HG02943 (cell line): Measurements from ENCODE around the gene EMILIN2.

Source experiments
- ATAC-seq: cut with Tn5 transposase; IDR thresholded peaks from one replicate; pipeline ENCODE4 v1.9.1; 2021; ENCODE audit warnings: mild to moderate bottlenecking, low read depth, moderate library complexity; ENCODE audit not compliant: unreplicated experiment

The EMILIN2 gene

DNA sequence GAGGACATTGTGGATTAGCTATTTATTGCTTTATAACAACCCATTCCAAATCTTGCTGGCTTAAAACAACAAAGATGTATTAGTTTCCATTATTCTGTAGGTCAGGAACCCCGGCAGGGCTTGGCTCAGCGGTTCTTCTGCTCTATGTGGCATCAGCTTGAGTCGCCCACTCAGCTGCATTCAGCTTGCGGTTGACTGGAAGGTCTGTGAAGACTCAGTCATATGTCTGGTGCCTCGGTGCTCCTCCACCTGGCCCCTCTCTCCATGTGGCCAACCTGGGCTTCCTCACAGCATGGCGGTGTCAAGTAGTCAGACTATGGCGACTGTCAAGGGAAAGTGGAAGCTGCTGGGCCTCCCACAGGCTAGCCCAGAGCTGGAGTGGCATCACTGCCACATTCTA, 48.6 kb downstream of the EMILIN2 start:
- ATAC-seq = no peak

DNA sequence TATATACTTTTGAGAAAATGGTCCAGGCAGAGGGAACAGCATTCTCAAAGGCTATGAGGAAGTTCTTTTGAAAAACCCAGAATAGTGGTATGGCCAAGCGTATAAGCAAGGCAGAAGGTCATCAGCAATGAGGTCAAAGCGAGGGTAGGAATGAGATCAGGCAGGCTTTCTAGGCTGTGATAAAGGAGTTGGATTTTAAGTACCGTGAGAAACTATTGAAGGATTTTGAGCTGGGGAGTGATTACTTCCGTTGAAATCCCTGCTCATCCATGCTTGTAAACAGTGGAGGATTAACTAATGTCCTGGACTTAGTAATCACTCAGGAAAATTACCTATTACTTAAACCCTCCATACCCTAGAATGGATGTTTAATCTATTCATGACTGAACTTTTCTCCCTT, 50.2 kb downstream of the EMILIN2 start:
- ATAC-seq = no peak

DNA sequence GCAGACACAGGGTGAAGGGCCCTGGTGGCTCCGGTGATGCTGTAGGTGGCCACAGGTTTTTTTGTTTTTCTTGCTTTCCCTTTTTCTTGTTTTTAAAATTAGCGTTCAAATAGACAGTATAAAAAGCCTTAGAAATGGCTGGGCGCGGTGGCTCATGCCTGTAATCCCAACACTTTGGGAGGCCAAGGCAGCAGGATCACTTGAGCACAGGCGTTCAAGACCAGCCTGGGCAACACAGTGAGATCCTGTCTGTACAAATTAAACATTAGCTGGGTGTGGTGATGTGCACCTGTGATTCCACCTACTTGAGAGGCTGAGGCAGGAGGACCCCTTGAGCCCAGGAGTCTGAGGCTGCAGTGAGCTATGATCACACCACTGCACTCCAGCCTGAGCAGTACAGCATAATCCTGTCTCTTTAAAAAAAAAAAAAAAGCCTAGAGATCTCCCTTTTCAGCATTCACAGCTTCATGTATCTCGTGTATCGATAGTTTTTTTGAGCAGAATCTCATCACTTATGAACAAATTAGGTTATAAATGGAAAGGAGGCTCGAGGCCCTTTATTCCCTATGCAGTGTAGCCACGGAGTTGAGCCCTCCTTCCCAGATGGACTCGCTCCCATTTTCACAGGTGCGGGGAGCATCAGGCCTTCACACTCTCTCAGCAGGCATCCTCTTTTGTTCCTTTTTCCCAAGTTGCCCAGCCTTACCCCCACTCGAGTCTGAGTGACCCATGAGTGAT, 50.8 kb downstream of the EMILIN2 start:
- ATAC-seq = no peak

DNA sequence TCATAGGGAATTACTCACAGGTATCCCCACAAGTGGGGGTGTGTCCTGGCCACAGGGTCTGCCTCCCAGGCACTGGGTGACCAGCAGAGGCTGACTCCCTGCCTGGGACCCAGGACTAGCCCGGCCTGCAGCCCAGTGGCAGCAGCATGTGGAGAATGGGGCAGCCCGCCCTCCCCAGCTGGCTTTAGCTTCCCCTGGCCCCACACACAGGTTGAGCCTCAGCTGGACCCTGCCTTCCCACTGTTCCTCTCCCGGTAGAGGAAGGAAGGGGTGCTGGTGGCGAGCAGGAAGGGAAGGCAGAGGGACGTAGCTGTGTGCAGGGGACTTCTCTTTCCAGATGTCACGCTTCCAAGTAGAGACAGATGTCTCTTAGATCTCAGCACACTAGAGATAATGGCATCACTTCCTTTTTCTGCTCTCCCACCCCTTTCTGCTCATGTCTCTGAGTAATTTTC, 51.4 kb downstream of the EMILIN2 start:
- ATAC-seq = no peak

DNA sequence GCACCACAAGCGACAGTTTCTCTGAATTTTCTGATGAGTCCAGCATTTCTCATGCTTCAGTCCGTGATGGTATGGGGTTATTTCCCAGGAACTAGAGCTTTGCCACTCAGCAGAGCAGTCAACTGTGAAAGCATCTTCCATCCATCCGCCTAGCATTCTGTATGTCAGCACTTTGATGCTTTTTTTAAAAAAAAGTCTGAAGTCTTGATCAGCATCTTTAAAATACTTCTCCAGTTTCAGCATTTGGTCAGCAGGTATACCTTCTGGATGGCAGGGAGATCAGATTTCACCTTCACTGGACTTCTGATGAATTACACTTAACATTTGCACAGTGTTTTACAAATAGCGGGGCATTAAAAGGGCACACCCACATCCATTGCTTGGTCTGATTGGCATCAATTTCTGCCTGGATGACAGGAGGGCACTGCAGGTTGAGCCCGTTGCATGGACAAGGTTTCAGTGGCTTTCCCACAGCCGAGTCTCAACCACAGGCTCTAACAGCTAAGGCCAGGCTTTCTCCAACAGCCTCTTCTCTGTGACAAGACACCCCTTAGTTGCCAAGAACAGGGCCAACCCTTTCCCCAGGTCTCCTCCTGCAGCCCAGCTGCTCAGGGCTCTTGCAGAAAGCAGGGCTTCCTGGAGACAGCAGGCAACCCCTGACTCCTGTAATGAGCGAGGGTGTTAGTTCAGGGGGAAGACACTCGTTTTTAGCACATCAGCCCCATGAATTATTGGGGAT, 54.0 kb downstream of the EMILIN2 start:
- no peak for ATAC-seq

DNA sequence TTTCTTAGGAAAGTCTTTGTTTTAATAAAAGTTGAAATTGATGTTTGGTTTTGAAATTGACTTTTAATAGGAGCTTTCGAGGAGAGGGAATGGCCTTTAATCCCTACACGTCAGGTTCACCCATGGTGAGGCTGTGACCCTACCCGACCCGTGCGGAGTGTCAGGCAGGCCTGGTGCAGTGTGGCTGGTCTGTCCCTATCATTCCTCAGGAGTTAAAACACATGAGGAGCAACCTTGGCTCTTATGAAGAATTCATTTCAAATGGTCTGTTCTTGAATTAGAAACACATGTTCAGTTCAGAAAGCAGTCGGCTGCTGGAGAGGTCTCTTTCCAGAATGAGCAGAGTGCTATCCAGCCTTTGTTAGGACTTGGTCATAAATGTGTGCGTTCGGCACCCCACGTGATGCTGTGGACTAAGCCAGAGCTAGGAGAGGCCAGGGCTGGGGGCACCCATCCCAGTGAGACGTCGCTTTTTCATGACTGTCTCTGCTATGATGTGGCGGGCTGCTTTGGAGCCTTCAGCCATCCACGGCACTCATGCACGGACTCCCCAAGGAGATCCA, 54.7 kb downstream of the EMILIN2 start:
- no peak for ATAC-seq

DNA sequence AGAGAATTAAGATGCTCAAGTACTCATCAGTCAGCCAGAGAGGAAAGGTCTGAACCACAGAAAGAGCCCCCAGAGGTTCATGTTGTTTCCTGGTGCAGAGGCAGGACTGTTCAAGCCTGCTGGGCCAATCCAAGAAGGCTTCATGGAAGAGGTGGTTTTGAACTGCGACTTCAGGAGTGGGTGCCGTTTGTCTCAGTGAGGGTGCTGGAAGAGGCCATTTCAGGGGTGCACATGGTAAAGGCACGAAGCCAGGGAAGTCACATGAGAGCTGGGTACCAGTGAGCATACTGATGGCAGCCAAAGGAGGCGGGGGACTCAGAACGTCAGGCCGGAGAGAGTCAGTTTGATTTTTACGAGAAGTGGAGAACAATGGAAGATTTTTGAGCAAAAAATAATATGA, 55.5 kb downstream of the EMILIN2 start:
- no peak for ATAC-seq

DNA sequence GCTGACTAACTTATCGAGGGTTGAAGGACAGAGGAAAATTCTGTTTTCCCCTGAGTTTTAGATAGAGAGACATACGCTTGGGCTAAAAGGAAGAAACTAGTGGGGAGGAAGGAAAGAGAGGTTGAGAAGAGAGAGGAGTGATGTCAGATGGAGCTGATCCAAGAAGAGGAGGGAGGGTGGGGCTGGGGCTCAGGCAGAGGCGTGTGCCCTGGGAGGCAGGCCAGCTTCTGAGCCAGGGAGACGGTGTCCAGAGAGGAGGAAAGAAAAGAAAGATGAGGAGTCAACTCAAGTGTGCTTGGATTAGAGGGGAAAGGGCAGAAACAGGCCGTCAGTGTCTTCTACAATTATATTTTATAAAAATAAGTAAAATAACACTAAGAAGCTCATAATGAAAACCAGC, 56.2 kb downstream of the EMILIN2 start:
- no peak for ATAC-seq

DNA sequence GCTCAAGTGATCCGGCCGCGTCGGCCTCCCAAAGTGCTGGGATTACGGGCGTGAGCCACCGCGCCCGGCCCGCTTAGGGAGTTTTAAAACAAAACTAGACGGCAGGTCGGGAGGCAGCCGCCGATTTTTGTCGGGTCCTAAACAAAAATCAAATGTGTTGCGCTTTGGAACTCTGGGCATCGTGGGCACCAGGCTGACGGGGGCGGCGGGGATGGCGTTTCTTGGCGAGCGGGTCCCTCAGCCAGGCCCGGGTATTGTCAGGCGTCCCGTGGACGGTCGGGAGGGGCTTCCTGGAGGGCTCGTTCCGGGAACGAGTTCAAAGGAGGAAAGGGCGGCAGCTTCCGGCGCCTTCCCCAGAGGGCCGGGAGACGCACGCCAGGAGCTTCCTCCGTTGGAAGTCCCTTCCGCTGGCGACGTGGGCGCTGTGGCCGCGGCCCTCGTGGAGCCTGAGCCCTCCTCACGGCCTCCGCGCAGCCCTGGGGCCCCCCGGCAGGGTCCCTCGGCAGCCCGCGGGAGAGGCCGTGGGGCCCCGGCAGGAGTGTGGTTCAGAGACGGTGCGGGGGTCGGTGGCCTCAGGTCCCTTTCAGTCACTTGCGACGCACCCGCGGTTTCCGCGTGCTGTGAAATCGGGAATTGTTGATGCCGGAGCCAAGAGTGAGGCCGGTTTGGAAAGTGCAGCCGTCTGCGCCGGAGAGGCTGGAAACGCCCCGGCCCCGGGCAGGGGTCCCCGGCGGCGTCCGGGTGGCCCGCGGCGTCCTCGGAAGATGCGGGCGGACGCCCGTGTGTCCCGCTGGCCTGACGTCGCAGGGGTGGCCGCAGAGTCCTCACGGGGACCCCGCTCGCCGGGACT, 59.3 kb downstream of the EMILIN2 start:
- peak; percentile 28 for ATAC-seq

DNA sequence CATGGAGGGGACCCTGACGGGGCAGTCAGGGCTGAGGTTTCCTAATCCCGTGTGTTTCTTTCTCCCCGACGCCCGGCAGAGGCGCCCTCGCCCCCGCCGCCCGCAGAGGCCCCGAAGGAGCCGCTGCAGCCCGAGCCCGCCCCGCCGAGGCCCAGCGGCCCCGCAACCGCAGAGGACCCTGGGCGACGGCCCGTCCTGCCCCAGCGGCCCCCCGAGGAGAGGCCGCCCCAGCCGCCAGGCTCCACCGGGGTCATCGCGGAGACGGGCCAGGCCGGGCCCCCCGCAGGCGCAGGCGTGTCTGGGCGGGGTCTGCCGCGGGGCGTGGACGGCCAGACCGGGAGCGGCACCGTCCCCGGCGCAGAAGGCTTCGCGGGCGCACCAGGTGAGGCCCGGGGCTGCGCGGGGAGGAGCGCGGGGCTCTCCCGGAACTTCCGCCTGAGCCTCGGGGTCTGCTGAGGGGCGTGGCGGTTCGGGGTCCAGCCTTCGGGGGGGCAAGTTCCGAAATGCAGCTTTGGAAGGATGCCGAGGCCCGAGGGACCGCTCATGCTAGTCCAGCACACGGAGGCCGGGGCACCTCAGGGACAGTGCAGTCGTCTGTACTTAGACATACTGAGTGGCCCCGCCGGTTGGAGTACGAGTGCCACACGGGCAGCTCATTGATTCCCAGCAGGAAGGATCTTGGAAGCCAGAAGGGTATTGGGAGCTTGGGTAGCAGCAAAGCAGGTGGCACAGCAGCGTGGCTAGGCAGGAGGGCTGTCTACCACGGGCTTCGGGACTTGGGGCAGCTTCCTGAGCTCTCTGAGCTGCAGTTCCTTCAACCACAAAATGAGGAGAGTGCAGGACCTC, 60.1 kb downstream of the EMILIN2 start:
- ATAC-seq = peak; percentile 50

DNA sequence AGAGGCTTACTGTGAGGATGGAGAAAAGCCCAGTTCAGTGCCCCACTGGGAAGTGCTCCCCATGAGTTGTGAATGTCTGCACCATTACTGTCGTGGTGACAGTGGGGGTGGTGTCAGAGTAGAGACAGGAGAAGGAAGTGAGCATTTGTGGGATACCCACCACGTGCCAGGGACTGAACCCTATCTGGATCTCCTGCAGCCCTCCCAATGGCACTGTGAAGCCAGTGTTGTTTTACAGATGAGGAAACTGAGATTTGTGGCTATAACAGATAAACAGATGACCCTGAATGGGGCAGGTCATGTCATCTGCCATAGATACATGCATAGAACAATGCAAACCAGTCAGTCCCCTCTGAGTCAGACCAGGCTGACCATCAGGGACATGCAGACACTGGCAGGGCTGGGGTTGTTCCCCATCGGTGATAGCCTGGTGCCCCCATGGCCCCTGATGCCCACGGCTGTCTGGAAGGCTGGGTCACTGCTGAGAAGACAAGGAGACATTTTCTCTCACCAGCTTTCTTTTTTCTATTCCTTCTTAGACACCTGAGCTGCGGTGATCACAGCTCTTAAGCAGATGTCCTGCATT, 60.8 kb downstream of the EMILIN2 start:
- ATAC-seq = peak; percentile 8

DNA sequence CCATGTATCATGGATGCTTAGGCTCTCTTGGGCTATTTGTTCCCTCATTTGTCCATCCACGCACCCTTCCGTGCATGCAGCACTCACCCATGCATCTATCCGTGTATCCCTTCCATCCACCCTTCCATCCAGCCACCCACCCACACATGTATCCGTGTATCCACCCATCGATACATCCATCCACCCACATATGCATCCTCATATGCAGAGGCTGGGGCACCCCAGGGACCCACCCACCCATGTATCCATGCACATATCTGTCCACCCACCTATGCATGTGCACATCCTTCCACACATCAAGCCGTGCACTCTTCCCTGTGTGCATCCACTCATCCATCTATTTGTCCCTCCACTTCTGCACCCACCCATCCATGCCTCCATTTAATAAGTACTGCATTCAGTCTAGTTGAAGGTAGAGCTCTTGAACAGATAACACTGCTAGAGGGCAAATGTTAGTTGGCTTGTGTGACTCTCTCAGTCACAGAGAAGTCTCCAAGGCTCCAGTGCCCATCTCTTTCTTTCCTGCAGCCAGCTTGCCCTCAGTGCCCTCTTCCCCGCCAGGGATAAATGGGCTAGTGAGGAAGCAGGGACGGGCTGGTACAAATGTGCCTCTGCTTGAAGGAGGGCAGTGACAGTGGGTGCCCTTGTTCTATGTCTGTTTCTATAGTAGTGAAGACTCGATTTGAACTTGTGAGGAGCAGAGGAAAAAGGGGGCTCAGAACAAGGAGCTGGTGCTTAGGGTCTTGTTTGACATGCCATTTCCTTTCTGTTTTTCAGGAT, 61.5 kb downstream of the EMILIN2 start:
- ATAC-seq = no peak

DNA sequence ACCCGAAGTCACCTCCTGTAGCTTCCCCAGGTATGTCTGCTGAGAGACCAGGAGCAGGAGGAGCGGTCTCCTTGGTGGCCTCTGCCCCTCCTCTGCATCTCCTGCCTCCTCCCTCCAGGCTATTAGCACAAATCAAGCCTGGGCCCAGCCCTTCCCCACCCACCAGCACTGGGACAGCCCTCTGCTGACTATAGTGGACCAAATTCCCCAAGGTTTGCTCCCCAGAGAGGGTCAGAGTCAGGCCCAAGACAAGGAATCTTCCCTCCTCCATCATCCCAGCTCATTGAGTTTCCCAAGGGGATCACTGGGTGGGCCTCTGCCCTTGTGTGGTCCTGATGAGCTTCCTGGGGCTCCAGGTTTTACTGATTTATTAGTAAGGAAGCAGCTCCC, 62.1 kb downstream of the EMILIN2 start:
- no peak for ATAC-seq

DNA sequence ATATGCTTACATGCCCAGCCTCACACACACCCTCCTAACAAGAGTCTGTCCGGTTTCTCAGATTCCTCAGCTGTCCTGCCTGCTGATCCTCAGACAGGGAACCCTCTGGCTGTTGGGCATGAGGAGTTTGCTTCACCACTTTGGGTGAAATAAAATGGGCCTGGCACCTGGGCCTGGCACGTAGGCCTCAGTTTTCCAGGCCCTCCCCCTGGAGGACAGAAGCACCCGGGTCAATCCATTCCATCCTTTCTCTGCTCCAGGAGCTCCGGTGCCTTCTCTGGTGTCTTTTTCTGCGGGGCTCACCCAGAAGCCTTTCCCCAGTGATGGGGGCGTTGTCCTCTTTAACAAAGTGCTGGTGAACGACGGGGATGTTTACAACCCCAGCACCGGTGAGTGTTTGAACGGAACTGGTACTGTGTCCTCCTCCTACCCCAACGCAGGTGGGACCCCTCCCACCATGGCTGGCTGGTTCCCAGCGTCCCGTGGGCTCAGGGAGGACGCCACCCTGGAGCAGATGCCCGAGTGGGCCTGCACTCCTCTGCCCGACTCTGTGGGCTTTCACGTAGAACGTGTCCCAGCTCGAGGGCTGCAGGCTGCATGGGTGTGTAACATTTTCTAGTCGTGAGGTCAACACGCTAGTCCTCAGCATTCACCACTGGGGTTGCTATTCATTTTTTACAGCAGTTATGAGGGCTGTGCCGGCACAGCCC, 62.8 kb downstream of the EMILIN2 start:
- ATAC-seq = no peak

DNA sequence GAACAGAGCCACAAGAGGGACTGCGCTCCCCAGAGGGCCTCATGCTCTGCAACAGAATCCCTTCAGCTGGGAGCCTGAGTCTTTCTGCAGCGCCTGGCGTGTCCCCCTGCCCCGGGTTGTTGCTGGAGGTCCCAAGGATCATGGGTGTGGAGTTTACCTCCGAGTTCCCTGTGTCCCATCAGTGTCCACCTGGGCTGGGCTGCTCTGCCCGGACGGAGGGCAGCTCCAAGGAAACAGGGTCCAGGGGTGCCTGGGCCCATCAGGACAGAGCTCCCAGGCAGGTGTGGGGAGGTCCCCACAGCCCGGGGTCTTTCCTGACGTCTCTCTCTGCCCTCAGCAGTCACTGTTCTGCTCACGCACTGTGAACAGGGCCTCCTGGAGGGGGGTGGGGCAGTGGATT, 63.5 kb downstream of the EMILIN2 start:
- ATAC-seq = no peak

DNA sequence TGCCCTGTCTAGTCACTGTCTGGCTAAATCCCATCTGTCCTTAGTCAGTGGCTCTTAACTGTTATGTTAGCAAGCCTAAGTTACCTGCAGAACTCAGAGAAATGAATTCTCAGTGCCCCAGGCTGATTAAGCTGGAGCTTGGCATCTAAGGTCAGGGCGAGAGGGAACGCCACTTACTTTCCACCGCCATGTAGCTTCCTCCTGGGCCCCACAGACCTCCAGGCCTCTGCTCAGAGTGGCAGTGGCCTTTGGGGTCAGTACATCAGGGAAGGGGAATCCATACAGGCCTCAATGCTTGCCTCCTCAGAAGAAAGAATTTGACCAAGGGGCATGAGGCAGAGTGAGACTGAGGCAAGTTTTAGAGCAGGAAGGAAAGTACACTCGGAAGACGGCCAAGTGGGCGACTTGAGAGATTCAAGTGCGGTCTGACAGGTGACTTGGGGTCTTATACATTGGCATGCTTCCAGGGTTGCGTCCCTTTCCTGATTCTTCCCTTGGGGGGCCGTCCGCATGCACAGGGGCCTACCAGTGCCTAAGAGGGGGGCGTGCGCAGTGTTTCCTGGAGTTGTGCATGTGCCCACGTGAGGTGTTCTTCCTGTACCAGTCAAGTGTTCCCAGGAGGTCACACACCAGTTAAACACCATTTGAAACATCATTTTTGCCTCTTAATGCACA, 64.1 kb downstream of the EMILIN2 start:
- no peak for ATAC-seq

DNA sequence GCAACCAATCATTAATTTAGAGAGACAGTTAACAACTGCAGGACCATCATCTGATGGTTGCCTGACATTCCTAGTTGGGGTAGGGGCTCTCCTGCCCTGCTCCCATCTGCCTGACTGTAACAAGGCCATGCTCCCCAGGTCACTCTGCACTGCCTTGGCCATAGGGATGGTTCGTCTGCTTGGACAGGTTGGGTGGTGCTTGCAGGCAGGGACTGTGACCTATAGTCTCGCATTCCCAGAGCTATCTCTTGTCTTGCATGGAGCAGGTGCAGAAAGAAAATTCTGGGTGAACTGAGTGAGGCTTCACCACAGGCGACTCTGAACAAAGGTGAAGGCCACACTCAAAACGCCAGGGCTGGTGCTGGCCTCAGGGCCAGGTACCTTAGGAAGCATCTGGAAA, 64.7 kb downstream of the EMILIN2 start:
- no peak for ATAC-seq
